UCSD-AML1 (cell line): ENCODE data around the gene ORM2.
"Not testable (repeated sequence)": the region's sequence is repeated elsewhere in the genome, so short reads cannot be mapped to it uniquely, and the experiment has no call there.

Source experiments
- DNase-seq: peaks from one replicate; lab custom pipeline; 2025; ENCODE audit not compliant: unreplicated experiment; lab: John Stamatoyannopoulos, UW

The ORM2 gene

DNA sequence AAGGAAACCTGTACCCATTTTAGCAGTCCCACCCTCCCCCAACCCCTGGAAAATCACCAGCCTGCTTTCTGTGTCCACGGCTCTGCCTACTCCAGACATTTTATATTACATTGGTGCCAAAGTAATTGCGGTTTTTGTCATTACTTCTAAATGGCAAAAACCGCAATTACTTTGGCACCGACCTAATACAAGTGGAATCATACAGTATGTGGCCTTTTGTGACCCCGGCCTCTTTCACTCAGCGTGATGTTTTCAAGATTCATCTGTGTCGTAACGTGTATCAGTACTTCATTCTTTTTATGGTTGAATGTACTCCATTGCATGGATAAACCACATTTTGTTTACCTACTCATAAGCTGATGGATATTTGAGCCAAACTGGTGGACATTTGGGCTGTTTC lies 16.5 kb upstream of the ORM2 start:
- no peak for DNase-seq

GRCh38 chr9:114314256-114314867 lies 15.3 kb upstream of the ORM2 start:
- no peak for DNase-seq

GRCh38 chr9:114314881-114315722 lies 14.6 kb upstream of the ORM2 start:
- no peak for DNase-seq

- no peak for DNase-seq
Measured at GRCh38 chr9:114315723-114316363, 13.8 kb upstream of the ORM2 start.

DNA sequence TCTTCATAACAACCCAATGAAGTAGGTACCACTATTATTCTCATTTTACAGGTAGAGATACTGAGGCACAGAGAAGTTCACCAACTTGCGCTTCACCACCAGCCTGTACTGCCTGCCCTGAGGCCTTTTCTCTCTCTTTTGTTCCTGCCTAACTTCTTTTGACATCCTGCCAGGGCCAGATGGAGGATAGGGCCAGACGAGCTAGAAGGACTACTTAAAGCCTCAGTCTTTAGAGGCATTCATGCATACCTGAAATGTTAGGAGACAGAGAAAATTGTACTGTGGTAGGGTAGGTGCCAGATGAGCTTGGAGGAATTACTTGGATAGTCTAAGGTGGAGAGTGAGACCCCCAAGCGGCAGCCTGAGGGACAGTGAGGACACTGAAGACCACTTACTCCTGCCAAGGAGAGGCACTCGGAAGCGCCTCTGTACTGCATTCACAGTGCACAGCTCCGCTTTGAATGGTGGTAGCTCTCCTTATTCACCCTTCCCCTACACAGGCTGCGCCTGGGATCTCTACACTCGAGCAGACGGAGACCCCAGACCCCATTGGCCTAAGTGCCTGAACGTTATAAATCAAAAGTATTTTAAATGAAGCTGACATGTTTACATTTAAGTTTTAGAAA lies 13.0 kb upstream of the ORM2 start:
- no peak for DNase-seq

- no peak for DNase-seq
Measured at GRCh38 chr9:114317665-114318357, 11.9 kb upstream of the ORM2 start.

- DNase-seq: no peak
Measured at GRCh38 chr9:114318416-114318815, 11.3 kb upstream of the ORM2 start.

DNA sequence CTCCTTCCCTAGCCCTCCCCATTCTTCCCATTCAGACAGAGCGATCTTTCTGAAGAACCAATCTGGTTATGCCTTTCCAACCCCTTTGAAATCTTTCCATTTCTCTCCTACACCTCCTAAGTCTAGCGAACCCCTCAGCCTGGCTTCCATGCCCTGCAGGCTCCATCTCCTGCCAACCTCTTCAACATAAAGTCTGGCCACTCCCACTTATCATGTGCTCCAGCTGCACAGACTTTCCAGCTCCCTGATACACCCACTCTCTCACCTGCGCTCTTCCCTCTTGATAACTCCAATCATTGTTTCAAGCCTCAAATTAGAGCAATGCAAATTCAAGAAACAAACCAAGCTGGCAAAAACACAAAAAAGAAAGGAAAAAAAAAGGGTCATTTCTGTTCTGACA lies 10.5 kb upstream of the ORM2 start:
- DNase-seq: no peak

DNA sequence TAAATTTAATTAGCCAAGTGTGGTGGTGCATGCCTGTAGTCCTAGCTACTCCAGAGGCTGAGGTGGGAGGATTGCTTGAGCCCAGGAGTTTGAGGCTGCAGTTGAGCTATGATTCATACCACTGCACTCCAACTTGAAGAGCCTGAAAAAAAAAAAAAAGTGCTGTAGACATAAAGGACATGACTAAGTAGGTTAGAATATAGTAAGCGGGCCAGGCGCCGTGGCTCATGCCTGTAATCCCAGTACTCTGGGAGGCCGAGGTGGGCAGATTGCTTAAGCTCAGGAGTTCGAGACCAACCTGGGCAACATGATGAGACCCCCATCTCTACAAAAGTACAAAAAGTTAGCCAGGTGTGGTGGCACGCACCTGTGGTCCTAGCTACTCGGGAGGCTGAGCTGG lies 9.0 kb upstream of the ORM2 start:
- DNase-seq: not testable (repeated sequence)

- DNase-seq: no peak
Measured at GRCh38 chr9:114321759-114322158, 7.9 kb upstream of the ORM2 start.

GRCh38 chr9:114322160-114322818 lies 7.4 kb upstream of the ORM2 start:
- not testable (repeated sequence) for DNase-seq

DNA sequence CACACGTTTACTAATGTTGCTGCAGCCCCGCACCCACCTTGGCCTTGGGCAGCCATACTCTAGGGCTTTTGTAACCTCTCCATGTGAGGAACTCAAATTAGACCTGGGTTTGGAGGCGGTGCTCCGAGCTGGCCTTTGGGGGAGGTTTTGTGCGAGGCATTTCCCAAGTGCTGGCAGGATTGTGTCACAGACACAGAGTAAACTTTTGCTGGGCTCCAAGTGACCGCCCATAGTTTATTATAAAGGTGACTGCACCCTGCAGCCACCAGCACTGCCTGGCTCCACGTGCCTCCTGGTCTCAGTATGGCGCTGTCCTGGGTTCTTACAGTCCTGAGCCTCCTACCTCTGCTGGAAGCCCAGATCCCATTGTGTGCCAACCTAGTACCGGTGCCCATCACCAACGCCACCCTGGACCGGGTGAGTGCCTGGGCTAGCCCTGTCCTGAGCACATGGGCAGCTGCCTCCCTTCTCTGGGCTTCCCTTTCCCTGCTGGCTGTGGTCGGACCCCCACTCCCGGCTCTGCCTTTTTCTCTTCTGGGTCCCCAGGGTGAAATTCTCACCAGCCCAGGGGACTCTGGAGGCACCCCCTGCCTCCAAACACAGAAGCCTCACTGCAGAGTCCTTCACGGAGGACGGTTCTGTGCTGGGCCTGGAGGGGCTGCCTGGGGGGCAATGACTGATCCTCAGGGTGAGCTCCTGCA lies 6.7 kb upstream of the ORM2 start, which contains the start of gene ORM1:
TSS of gene ORM1 (plus strand) at position 268 of the 701 bp plus-strand sequence. CDS start at position 304, 36 bp downstream.
- DNase-seq: not testable (repeated sequence)

- DNase-seq: not testable (repeated sequence)
Measured at GRCh38 chr9:114323849-114324248, 5.8 kb upstream of the ORM2 start.

DNA sequence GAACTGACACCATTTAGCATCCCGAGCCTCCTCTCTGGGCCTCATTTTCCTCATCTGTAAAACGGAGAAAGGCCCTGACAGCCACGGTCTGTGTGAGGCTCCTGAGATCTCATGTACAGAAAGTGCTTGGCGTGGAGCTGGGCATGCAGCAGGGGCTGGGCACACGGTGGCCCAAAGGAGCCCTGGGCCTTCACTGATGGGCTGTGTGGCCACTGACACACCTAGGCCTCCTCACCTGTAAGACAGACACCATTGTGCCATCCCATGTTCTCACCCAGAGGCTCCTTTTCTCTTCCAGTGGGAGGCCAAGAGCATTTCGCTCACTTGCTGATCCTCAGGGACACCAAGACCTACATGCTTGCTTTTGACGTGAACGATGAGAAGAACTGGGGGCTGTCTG lies 5.2 kb upstream of the ORM2 start:
- no peak for DNase-seq

DNA sequence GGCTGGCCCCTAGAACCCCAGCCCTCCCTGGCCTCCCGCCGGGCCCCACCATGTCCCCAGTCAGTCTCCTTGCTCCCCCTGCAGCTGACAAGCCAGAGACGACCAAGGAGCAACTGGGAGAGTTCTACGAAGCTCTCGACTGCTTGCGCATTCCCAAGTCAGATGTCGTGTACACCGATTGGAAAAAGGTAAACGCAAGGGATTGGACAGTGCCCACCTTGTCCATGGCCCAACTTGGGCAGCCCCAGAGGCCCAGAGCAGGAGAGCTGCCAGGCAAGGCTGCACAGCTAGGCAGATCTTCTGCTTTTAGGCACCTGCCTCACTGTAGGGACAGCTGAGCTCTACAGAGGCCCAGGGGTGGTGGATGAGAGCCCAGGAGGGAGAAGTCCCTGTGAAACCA lies 4.7 kb upstream of the ORM2 start:
- not testable (repeated sequence) for DNase-seq

GRCh38 chr9:114325684-114326254 lies 3.9 kb upstream of the ORM2 start:
- not testable (repeated sequence) for DNase-seq

DNA sequence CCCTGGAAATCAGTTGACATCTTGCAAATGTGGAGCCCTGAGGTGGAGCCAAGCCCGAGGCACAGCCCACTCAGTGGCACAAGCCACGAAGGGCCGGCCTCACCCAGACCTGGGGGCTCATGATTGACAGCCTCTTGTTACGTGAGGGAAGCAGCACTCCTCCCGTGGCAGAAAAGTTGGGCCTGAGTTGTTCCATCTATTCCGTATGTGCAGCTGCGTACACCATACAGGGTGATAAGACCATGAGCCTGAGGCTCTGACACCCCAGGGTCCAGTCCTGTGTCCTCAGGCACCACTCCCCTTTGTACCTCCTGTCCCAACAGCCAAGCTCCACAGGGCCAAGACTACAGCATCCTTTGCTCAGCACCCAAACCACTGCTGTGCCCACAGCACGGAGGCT lies 1.9 kb upstream of the ORM2 start:
- DNase-seq: no peak

DNA sequence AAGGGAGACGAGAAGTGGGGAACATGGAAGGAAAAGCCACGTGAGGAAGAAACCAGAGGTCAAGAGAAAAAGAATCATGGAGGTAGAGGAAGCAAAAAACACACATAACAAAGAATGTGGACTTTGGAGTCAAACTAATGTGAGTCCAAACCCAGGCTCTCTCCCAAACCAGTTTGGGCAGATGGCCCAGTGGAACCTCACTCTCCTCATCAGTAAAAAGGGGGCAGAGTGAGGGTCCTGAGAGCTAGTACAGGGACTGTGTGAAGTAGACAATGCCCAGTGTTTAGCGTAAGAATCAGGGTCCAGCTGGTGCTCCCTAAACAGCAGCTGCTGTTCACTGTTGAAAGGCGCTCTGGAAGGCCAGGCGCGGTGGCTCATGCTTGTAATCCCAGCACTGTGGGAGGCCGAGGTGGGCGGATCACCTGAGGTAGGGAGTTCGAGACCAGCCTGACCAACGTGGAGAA lies 1.3 kb upstream of the ORM2 start:
- DNase-seq: not testable (repeated sequence)

- DNase-seq: not testable (repeated sequence)
Measured at GRCh38 chr9:114328937-114329624, 588 bp upstream of the ORM2 start.
